Activated T-cell treated with anti-CD3 and anti-CD28 coated beads, Interleukin-2, amount 50 U/mL, for 48 hours (primary cell): Measurements from ENCODE around the gene AP1G2.
"Not testable (repeated sequence)": the region's sequence is repeated elsewhere in the genome, so short reads cannot be mapped to it uniquely, and the experiment has no call there.

Source experiments
- DNase-seq, 2 experiments: peaks; one replicate each; pipeline ENCODE4 v3.0.0-alpha.2; 2020

The AP1G2 gene

DNA sequence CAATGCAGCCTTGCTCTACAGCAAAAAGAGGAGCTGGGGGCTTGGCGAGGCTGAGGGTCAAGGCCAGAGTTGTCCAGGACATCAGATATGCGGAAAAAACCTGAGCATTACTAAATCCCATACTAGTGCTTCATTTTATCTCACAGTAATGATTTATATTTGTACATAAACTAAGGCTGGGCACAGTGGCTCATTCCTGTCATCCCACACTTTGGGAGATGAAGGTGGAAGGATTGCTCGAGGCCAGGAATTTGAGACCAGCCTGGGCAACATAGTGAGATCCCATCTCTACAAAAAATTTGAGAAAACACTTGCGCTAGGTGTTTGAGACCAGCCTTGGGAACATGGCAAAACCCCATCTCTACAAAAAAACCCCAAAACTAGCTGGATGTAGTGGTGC is 22.6 kb upstream of the AP1G2 start:
- DNase-seq, result no peak

- DNase-seq, result no peak
Measured at GRCh38 chr14:23589606-23590005, 22.0 kb upstream of the AP1G2 start.

GRCh38 chr14:23588884-23589598 is 21.4 kb upstream of the AP1G2 start:
- peak; percentile 91 for DNase-seq

GRCh38 chr14:23584527-23585203 is 17.1 kb upstream of the AP1G2 start:
- not testable (repeated sequence) for DNase-seq

DNA sequence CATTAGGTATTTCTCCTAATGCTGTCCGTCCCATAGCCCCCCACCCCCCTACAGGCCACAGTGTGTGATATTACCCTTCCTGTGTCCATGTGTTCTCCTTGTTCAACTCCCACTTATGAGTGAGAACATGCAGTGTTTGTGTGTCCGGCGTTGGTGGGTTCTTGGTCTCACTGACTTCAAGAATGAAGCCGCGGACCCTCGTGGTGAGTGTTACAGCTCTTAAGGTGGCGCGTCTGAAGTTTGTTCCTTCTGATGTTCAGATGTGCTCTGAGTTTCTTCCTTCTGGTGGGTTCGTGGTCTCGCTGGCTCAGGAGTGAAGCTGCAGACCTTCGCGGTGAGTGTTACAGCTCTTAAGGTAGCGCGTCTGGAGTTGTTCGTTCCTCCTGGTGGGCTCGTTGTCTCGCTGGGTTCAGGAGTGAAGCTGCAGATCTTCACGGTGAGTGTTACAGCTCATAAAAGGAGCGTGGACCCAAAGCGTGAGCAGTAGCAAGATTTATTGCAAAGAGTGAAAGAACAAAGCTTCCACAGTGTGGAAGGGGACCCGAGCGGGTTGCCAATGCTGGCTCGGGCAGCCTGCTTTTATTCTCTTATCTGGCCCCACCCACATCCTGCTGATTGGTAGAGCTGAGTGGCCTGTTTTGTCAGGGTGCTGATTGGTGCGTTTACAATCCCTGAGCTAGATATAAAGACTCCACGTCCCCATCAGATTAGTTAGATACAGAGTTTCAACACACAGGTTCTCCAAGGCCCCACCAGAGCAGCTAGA is 16.4 kb upstream of the AP1G2 start:
- not testable (repeated sequence) for DNase-seq

DNA sequence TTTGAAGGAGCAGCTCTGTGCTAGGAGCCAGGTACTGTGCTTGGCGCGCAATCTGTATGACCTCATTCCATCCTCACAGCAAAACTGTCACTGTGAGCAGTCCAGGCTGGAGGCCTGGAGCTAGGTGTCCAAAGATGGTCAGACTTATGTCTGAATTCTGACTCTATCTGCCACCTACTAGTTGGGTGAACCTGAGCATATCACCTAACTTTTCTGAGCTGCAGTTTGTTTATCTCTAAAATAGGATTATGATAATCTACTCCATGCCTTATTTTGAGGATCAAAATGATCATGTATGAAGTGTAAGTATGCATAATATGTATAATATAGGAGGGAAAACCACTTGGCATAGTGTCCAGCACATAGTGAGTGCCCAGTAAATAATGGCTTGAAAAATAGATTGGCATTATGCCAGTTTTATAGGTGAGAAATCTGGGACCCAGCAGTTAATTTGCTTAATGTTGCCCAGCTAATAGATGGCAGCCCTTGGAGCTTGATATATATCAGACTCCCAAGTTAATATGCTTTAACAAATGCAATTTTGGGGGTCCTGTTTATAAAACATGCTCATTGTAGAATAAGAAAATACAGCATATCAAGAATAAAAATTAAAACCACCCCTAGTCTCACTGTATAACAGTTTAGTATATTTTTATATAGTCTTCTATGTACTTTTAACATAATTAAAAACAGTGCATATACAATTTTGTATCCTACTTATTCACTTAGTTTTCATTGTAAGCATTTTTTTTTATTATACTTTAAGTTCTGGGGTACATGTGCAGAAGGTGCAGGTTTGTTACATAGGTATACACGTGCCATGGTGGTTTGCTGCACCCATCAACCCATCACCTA is 15.5 kb upstream of the AP1G2 start:
- DNase-seq, result no peak

DNA sequence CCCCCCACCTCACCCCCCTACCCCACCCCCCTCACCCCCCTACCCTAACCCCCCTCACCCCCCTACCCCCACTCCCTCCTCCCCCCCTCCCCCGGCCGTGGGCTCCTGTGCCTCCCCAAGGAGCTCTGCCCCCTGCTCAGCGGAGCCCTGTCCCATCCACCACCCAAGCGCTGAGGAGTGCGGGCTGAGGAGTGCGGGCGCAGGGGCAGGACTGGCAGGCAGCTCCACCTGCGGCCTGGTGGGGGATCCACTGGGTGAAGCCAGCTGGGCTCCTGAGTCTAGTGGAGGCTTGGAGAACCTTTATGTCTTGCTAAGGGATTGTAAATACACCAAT is 13.3 kb upstream of the AP1G2 start:
- no peak for DNase-seq

- DNase-seq, result no peak
Measured at GRCh38 chr14:23580152-23580926, 12.7 kb upstream of the AP1G2 start.

DNA sequence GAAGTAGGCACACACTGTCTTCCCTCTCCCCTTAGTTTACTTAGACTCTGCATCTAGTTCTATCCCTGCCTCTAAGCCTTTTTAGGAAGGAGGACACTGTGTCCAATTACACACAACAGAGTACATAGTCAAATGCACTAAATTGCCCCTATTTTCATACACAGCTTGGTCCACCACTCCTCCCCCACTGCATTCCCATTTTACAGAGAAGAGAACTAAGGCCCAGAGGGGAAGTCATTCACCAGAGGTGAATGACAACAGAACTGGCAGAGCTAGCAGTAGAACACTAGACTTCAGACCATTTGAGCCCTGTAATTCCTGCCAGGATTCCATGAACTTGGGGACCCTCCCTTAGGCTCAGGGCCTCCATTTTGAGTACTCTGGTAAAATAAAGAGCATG is 12.1 kb upstream of the AP1G2 start:
- DNase-seq, result no peak

GRCh38 chr14:23579311-23579630 is 11.7 kb upstream of the AP1G2 start:
- no peak for DNase-seq

- peak in 1 of 2 experiments; percentile 14 for DNase-seq
Measured at GRCh38 chr14:23578560-23579310, 11.1 kb upstream of the AP1G2 start, which contains the start of gene JPH4. Gene JPH4 (minus strand): TSS chr14:23578790. CDS start chr14:23577453, 1,337 bp downstream.

DNA sequence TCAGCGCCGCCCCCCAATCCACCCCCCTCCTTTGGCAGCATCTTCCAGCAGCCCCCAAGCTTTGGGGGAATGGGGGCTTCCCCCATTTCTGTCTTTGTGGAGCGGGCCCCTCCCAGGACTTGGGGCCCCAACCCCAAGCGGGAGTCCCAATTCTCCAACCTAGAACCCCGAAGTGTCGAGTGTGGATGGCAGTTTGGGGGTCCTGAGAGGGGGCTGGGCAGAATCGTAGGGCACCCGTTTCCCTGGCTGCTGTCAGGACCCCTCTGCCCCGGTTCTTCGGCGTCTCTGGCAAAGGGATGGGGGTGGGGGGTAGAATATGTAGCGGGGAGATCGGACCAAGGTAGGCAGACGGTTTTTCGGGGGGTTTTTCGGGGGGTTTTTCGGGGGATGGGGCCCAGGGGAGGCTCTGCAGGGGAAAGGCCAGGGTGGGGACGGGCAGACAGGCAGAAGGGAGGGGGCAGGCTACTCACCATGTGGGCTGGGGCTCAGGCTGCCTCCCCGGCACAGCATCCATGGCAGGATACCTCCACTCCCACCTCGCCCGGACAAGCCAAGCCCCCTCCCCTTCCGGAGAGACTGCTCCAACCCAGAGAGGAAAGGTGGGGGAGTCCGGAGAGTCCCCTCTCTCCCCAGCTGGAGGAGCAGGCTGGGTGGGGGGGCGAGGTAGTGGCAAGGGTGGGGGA is 10.3 kb upstream of the AP1G2 start:
- no peak for DNase-seq

GRCh38 chr14:23577004-23577681 is 9.6 kb upstream of the AP1G2 start:
- no peak for DNase-seq

GRCh38 chr14:23573384-23574015 is 5.9 kb upstream of the AP1G2 start:
- DNase-seq, result no peak

DNA sequence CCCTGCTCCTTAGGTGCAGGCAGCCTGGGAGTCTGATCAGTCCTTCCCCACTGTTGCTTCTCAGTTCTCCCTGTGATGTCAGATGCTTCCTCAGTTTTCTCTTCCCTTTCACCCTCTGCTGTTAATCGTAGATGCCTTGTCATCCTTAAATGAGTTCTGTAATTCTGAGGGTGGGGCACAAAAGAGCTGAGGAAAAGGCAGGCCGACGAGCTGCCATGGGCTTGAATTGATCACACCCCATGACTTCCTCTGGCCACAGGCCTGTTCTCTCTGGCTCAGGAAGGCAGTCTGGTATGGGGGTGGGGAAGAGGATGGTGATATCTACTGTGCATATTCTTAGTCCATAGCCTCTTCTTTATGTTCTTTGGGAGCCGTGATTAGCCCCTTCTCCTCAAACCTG is 5.2 kb upstream of the AP1G2 start:
- DNase-seq, result no peak

DNA sequence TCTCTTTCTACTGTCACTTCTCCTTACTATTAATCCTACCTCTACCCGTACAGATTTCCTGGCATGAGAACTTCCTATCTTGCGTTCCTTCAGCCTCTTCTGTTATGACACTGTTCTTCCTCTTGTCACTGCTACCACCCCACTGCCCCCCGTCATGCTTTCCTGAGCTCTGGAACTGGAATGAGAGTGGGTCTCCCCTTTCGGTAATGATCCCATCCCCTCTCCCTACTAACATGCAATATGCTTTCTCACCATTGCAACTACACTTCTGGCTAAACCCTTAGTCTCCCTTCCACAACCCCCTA is 4.9 kb upstream of the AP1G2 start:
- DNase-seq, result no peak

DNA sequence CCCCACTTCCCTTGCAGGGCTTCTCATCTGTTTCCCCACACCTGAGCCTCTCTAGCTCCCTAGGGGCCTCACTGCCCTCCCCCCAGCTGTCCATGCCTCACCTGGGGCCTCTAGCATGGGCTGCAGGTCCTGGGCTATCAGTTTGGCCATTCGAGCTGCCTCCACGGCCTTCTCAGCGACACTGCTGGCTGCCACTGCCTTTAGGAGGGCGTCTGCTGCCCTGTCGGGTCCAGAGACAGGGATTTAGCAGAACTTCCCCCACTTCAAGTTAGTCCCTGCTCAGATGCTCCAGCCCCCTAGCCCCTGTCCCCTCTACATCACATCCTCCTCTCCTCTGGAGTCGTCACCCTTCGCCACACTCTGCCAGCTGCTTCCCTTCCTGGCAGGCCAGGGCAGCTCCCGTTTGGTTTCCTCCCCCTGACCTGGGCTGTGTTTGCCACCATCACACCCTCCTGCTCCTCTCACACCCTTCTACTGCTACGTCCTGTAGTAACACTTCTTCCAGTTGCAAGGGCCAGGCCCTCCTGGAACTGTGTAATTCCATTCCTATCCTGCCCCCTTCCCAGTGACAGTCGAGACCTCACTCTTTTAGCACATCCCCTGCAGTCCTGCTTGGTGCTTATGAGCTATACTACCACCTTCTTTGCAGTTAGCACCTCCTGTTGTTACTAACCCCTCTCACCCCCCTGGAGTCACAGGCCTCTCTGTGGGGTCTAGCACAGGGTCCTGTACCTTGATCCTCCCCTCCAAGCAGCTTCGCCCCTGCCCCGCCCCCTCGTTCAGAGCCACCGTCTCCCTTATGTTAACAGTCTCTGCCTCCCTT is 4.3 kb upstream of the AP1G2 start:
- no peak for DNase-seq

DNA sequence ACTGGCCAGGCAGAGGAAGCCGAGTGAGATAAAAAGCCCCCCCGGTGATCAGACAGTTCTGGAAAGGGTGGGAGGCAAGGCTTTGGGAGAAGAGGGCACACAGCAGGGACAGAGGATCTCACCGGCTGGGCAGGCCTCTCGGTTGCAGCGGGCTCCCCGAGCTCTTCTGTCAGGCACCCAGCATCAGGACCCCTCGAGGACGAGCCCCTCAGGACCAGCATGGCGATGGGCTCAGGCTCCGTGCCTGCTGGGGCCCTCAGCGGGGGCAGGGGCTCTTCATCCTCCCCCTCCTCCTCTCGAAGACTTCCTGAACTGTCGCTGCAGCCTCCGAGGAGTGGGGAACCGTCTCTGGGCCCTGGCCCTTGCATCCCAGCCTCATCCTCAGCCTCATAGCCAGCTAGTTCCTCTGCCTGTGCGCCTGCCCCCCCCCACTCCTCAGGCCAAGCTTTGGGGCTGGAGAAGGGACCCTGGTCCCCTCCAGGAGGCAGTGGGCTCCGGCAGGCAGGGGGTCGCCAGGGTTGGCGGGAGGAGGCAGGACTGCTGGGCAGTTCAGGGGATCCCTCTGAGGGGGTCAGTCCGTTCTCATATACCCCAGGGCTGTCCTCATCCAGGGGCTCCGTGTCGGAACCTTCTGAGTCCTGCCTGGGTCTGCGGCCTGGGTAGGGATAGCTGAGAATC is 3.4 kb upstream of the AP1G2 start:
- DNase-seq, result peak in 1 of 2 experiments; percentile 11
